ENCODE data around the gene BAG1.

Gene BAG1

DNA sequence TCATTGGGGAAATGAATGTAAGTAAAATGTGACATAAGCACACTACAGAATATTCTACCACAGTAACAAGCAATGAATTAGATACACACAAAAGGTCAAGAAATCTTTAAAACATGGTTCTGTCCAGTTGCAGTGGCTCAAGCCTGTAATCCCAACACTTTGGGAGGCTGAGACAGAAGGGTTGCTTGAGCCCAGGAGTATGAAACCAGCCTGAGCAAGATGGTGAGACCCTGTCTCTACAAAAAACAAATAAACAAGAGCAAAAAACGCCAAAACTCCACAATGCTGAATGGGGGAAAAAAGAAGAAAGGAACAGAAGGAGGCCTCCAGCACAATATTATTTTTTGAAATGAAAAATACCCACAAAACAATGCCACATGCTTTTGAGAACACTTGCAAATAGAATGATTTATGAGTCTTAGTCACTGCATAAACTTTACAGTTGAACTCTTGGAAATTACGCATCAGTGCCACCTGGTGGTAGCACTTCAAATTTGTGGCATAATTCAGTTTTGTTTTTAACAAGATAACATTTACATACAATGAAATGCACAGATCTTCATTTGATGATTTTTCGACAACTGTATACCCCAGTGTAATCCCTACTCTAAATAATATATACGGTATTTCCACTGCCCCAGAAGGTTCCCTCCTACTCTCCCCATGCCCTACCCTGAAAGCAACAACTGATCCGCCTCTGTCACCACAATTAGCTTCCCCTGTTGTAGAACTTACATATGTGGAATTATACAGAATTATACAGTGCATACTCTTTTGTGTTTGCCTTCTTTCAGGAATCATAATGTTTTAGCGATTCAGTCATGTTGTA lies 39.0 kb downstream of the BAG1 start:
- TF ChIP-seq TAF1 (IDR thresholded peaks at IDR 0.05; ENCODE audit: borderline replicate concordance, low read depth, low read length), result no peak
- TF ChIP-seq POLR2A (IDR thresholded peaks at IDR 0.05; ENCODE audit: low read depth, low read length), result no peak
- TF ChIP-seq POLR2AphosphoS5 (IDR thresholded peaks at IDR 0.05; ENCODE audit: low read depth, low read length), result no peak
- DNase-seq (ENCODE audit: insufficient read length) (no peak), FAIRE-seq (peak; percentile 76)

- peak; percentile 58 for FAIRE-seq
- TF ChIP-seq POLR2AphosphoS5 (IDR thresholded peaks at IDR 0.05; ENCODE audit: low read depth, low read length) (no peak), POLR2A (IDR thresholded peaks at IDR 0.05; ENCODE audit: low read depth, low read length) (no peak), TAF1 (IDR thresholded peaks at IDR 0.05; ENCODE audit: borderline replicate concordance, low read depth, low read length) (no peak)
- no peak for DNase-seq (ENCODE audit: insufficient read length)
Observed at GRCh38 chr9:33223696-33224095, 40.8 kb downstream of the BAG1 start.

DNA sequence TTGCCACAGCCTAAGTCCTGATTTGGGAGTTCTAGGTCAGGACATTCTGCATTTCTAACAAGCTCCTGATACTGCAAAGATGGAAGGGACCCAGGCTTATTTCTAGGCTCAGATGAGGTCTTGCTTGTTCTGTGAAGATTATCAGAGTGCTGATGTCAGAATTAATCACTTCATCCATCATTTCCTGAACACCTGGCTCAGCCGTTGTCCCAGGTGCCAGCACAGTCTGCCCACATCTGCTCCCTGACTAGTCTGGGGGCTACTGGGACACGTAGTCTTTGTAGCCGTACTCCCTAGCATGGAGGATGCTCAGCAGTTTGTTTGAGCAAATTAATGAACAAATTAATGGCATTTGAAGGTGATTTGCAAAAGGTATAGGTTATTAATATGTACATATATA lies 42.5 kb downstream of the BAG1 start:
- DNase-seq (ENCODE audit: insufficient read length) (no peak), FAIRE-seq (no peak)
- TF ChIP-seq POLR2A (IDR thresholded peaks at IDR 0.05; ENCODE audit: low read depth, low read length) (no peak), POLR2AphosphoS5 (IDR thresholded peaks at IDR 0.05; ENCODE audit: low read depth, low read length) (no peak), TAF1 (IDR thresholded peaks at IDR 0.05; ENCODE audit: borderline replicate concordance, low read depth, low read length) (no peak)

GRCh38 chr9:33221568-33221884 lies 43.0 kb downstream of the BAG1 start:
- DNase-seq (ENCODE audit: insufficient read length), result no peak
- FAIRE-seq, result no peak
- TF ChIP-seq POLR2AphosphoS5 (IDR thresholded peaks at IDR 0.05; ENCODE audit: low read depth, low read length), result no peak
- no peak for TF ChIP-seq POLR2A (IDR thresholded peaks at IDR 0.05; ENCODE audit: low read depth, low read length)
- no peak for TF ChIP-seq TAF1 (IDR thresholded peaks at IDR 0.05; ENCODE audit: borderline replicate concordance, low read depth, low read length)

DNA sequence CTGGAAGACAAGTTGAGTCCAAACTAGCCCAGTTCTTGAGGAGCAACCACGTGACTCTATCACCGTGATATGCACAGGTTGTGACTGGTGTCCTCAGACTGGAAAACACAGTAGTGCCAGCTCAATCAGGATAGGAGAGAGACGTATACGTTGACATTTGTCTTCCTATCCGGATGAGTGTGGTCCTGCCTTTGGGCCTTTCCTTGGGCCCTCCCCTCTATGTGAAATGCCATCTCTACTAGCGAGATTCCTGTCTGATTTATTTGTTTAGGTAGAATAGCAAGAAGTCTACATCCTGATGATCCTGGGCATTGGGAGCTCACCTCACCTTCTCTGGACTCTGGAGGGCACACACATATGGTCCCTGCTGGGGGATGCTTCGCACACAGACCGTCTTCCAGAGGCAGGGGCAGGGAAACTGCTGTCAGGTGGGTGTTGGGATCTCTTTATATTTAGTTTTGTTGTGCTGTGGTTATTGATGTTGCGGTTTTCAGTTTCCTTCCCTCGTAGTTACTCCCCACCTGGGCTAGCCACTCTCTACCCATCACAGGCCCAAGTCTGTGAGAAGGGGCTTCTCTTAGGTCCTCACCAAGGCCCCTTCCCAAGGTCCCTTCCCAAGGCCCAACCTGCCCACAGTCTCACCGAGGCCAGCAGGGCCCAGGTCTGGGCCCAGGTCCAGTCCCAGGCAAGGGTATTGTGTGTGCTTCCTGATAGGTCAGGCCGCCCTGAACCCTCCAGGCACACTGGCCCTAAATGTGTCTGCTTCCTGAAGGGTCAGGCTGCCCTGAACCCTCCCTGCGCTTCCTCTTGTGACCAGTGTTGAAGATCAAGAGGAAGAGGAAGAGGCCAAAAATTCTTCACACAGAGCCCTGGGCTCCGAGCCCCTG lies 43.6 kb downstream of the BAG1 start:
- FAIRE-seq (no peak), DNase-seq (ENCODE audit: insufficient read length) (no peak)
- no peak for TF ChIP-seq TAF1 (IDR thresholded peaks at IDR 0.05; ENCODE audit: borderline replicate concordance, low read depth, low read length)
- no peak for TF ChIP-seq POLR2AphosphoS5 (IDR thresholded peaks at IDR 0.05; ENCODE audit: low read depth, low read length)
- TF ChIP-seq POLR2A (IDR thresholded peaks at IDR 0.05; ENCODE audit: low read depth, low read length), result no peak

- TF ChIP-seq POLR2A (IDR thresholded peaks at IDR 0.05; ENCODE audit: low read depth, low read length), result no peak
- no peak for TF ChIP-seq POLR2AphosphoS5 (IDR thresholded peaks at IDR 0.05; ENCODE audit: low read depth, low read length)
- TF ChIP-seq TAF1 (IDR thresholded peaks at IDR 0.05; ENCODE audit: borderline replicate concordance, low read depth, low read length), result no peak
- DNase-seq (ENCODE audit: insufficient read length) (no peak), FAIRE-seq (no peak)
Observed at GRCh38 chr9:33211695-33212393, 52.7 kb downstream of the BAG1 start.

GRCh38 chr9:33210006-33210715 lies 54.3 kb downstream of the BAG1 start:
- no peak for DNase-seq (ENCODE audit: insufficient read length)
- TF ChIP-seq POLR2AphosphoS5 (IDR thresholded peaks at IDR 0.05; ENCODE audit: low read depth, low read length), result no peak
- TF ChIP-seq POLR2A (IDR thresholded peaks at IDR 0.05; ENCODE audit: low read depth, low read length), result no peak
- TF ChIP-seq TAF1 (IDR thresholded peaks at IDR 0.05; ENCODE audit: borderline replicate concordance, low read depth, low read length), result no peak

DNA sequence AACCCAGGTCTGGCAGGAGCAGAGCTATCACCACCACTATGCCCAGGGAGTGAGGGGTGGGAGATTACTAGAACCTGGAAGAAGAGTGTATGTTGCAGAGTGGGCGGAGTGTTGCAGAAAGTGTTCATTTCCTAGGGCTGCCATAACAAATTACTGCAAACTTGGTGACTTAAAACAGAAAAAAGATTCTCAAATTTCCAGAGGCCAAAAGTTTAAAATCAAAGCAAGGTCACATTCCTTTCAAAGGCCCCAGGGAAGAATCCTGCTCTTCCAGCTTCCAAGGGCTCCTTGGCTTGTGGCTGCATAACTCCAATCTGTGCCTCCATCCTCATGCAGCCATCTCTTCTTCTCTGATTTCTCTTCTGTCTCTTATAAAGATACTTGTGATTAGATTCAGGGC lies 55.1 kb downstream of the BAG1 start:
- DNase-seq (ENCODE audit: insufficient read length) (no peak), FAIRE-seq (no peak)
- TF ChIP-seq POLR2AphosphoS5 (IDR thresholded peaks at IDR 0.05; ENCODE audit: low read depth, low read length) (no peak), POLR2A (IDR thresholded peaks at IDR 0.05; ENCODE audit: low read depth, low read length) (no peak), TAF1 (IDR thresholded peaks at IDR 0.05; ENCODE audit: borderline replicate concordance, low read depth, low read length) (no peak)

More at GRCh38 chr9:33210006-33210715, 54.3 kb downstream of the BAG1 start:
- FAIRE-seq, result no peak

DNA sequence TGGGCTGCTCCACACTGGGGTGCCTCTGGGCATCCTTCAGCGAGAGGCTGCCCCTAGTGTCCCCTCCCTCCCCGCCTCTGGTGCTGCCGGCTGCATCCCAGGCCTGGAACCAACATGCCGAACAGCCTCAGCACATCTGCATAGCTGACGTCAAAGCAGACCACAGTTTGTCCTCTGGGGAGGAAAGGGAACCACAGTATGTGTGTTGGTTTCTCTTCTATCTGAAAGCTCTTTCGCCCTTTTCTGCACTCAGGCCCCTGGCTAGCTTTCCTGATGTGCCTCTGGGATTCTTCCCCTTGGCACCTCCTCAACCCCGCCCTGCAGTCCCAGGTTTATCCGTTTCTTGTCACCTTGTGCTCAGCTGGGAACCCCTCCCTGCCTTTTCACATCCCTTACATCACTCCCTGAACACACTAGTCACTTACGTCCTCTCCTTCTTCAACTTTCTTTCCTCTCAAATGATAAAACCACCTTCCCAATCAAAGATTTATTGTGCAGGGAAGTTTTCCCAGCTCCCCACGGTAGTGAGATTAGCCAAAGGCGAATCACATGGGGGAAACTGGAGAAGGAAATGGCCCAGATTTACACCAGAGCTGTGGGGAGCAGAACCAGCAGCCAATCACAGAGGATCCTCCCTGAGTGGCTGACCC lies 61.8 kb downstream of the BAG1 start:
- no peak for TF ChIP-seq POLR2A (IDR thresholded peaks at IDR 0.05; ENCODE audit: low read depth, low read length)
- peak; percentile 50; the same call in 1 of the 2 replicates for TF ChIP-seq POLR2AphosphoS5 (IDR thresholded peaks at IDR 0.05; ENCODE audit: low read depth, low read length)
- TF ChIP-seq TAF1 (IDR thresholded peaks at IDR 0.05; ENCODE audit: borderline replicate concordance, low read depth, low read length), result no peak
- FAIRE-seq (peak; percentile 98), DNase-seq (ENCODE audit: insufficient read length) (peak; percentile 39)

Measured in GM12892 (cell line).